Lower leg skin (tissue), 4 donors: Measurements from ENCODE around the gene RXRG. TPM values are rescaled to one million over a fixed set of nuclear protein-coding genes. Genes with fewer than 3 reads are reported as not detected.

ENCODE experiments used
- DNase-seq, 2 donors: peaks; one replicate each; pipeline ENCODE4 v3.0.0-alpha.2; 2019; ENCODE audit warnings: low spot score in 2 of 2
- H3K4me3 ChIP-seq: fragments of 200-600 bp; sonication (generic); 2 replicates; pipeline ENCODE4 v1.5.1; 2017; ENCODE audit warnings: mild to moderate bottlenecking, low read depth; ENCODE audit not compliant: poor library complexity, severe bottlenecking
- CTCF ChIP-seq, 3 donors: fragments of 450-650 bp; IDR thresholded peaks; one replicate each; pipeline ENCODE4 v1.5.1; 2016; ENCODE audit warnings: antibody characterized with exemption in 3 of 3, mild to moderate bottlenecking in 3 of 3, moderate library complexity in 2 of 3
- POLR2A ChIP-seq, 2 donors: fragments of 450-650 bp; IDR thresholded peaks; one replicate each; pipeline ENCODE4 v1.6.1; 2016 to 2017; ENCODE audit warnings: antibody characterized with exemption in 2 of 2, mild to moderate bottlenecking in 1 of 2, moderate library complexity in 1 of 2
- WGBS, 2 donors: methylation state at CpG; one replicate each; pipeline ENCODE4 v1.1.5; 2018; 5-methylcytosine and 5-hydroxymethylcytosine counted together
- intact Hi-C: fragments of 100-400 bp; cut with DNase I; formaldehyde crosslinking; loops from one replicate; pipeline ENCODE4 v1.15.0; 2023; ENCODE audit warnings: low total_unique reads
- total RNA-seq, 4 donors: library from RNA; depleted of rRNA; stranded (reverse); fragments of >200 nt; gene quantifications; one replicate each; pipeline ENCODE4 v1.1.0, GENCODE V29; 2016

RXRG gene
- total RNA-seq, 4 donors from 2014 or later = 0.66 to 2.3 TPM; not detected in 2

GRCh38 chr1:165484532-165484931 is 39.6 kb upstream of the RXRG start:
- H3K4me3 ChIP-seq = no peak overlapping the region
- intact Hi-C loops = no loop called here
- no peak for TF ChIP-seq CTCF (IDR thresholded peaks at IDR 0.05)
- TF ChIP-seq POLR2A (IDR thresholded peaks at IDR 0.05) = no peak
- no peak for DNase-seq
- 89 to 96% methylated on average over 1 of the region's 1 CpG for WGBS, 2 donors

- intact Hi-C loops = no loop called here
- DNase-seq = no peak
- no peak overlapping the region for H3K4me3 ChIP-seq
- WGBS, 2 donors = 91% methylated on average over 4 of the region's 4 CpGs
- TF ChIP-seq POLR2A (IDR thresholded peaks at IDR 0.05) (no peak), CTCF (IDR thresholded peaks at IDR 0.05) (no peak)
Observed at GRCh38 chr1:165483412-165483811, 38.5 kb upstream of the RXRG start.

- DNase-seq = peak in 1 of 2 donors; percentile 67
- intact Hi-C loops = no loop called here
- no peak for TF ChIP-seq POLR2A (IDR thresholded peaks at IDR 0.05)
- no peak for TF ChIP-seq CTCF (IDR thresholded peaks at IDR 0.05)
- 10 to 15% methylated on average over 6 of the region's 6 CpGs for WGBS, 2 donors
- H3K4me3 ChIP-seq = no peak overlapping the region
Observed at GRCh38 chr1:165481820-165482532, 37.0 kb upstream of the RXRG start.

GRCh38 chr1:165476776-165477175 is 31.9 kb upstream of the RXRG start:
- intact Hi-C loops = loop anchor here (10.0 kb wide), 1 partner anchor 108 kb away; no protein-coding TSS in a partner anchor
- DNase-seq = no peak
- WGBS, 2 donors = 35 to 52% methylated on average over 1 of the region's 1 CpG
- H3K4me3 ChIP-seq = no peak overlapping the region
- TF ChIP-seq CTCF (IDR thresholded peaks at IDR 0.05) = no peak
- no peak for TF ChIP-seq POLR2A (IDR thresholded peaks at IDR 0.05)

- intact Hi-C loops = loop anchor here (10.0 kb wide), 1 partner anchor 111 kb away; no protein-coding TSS in a partner anchor
- DNase-seq = no peak
- H3K4me3 ChIP-seq = no peak overlapping the region
- WGBS, 2 donors = 93 to 94% methylated on average over 2 of the region's 2 CpGs
- TF ChIP-seq POLR2A (IDR thresholded peaks at IDR 0.05) (no peak), CTCF (IDR thresholded peaks at IDR 0.05) (no peak)
Observed at GRCh38 chr1:165474196-165474595, 29.3 kb upstream of the RXRG start.
